ENCODE data around the gene EPAS1.

Gene EPAS1

DNA sequence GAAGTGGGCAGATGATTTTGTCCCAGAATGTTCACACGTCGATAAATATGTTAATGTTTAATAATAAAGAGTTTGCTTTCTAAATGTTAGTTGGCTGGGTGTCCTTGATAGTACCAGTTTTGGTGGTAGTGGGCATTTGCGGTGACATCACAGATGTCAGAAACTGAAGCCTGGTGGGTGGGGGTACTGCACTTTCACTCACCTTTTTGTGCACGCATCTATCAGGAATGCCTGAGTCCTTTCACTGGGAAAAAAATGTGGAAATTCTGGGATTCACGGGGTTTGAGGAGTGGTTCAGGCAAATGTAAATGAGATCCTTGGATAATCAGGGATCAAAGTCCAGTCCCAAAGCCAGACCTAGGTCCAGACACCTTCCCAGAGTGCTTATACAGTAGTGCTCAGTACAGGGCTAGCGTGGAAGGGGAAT lies 3.2 kb downstream of the EPAS1 start:
- DNase-seq (ENCODE audit: extremely low read depth in 1 of 2, low read depth in 1 of 2): no peak

DNA sequence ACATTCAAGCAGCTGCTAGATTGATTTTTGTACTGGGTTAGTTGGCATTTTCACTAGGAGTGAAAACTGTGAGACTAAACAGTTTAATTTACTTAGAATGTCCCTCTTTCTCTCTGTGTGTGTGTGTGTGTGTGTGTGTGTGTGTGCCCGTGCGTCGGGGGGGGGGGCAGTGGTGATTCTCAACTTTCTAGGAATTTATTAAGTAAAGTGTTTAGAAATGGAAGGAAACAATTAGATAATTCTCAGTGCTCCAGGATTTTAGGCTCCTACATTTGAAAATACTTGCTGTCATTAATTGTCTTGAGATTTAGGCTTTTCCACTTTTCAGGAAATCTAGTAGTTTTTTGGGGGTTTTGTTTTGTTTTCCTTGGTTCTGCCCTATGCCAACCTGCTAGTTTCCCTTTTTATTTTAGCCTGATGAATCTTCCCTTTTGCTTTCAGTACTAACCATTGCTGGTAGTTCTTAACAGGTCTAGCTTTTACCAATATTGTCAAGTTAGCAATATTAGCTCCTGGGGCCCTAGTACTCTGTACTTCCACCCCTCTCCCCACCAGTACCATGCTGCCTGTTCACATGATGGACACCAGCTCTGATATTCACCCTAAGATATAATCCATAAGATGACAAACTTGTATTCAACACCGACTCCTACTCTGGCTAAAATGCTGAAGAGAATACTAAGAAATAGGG lies 4.9 kb downstream of the EPAS1 start:
- no peak for DNase-seq (ENCODE audit: extremely low read depth in 1 of 2, low read depth in 1 of 2)

DNA sequence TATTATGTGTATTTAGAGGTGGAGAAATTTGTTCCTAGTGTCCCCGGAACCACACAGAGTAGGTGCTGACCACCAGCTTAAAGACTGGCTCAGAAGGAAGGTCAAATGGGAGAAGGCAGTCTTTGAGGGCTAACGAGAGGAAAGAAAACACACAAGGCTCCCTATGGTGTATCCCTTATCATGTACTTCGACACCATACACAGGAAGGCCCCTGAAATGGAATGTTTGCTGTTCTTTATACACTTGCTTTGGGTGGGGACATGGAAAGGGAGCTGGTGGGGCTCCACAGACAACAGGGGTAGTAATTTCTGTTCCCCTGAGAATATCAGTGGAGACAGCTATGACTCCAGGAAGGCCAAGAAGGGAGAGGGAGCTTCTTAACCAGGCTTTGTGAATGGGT lies 6.0 kb downstream of the EPAS1 start:
- no peak for DNase-seq (ENCODE audit: extremely low read depth in 1 of 2, low read depth in 1 of 2)

DNA sequence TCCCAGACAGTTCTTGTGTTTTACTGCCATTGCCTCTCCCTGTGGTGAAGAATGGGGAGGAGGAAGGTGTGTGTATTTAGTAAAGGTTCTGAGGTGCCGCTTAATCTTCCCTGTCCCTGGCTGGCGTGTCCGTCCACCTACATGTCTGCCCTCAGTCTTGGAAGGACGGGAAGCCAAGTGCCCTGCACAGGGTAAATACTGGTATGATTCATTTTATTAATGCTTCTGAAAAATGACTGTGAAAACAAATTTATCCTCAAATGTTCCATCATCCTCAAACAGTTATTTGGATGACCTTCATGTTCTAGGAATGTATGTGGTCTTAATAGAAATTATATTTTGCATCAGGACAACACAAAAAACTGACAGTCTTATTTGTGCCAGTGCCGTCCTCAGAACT lies 6.6 kb downstream of the EPAS1 start:
- DNase-seq (ENCODE audit: extremely low read depth in 1 of 2, low read depth in 1 of 2): no peak

DNA sequence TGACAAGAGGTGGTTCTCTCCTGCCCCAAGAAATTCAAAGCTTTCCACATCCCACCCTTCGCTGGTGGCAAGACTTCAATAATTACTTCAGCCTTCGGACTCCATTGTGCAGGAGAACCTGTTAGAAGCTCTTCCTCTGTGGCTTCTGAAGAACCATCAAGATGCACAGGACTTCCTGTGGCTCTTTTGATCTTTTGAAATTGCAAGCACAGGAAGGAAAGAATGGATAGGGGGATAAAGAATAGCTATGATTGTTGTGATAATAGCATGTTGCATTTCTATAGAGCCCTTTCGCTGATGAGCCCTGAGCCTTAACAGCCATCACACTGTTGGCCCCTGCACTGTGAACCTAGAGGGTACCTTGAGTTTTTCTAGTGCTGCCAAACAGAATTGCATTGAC lies 7.4 kb downstream of the EPAS1 start:
- no peak for DNase-seq (ENCODE audit: extremely low read depth in 1 of 2, low read depth in 1 of 2)

DNA sequence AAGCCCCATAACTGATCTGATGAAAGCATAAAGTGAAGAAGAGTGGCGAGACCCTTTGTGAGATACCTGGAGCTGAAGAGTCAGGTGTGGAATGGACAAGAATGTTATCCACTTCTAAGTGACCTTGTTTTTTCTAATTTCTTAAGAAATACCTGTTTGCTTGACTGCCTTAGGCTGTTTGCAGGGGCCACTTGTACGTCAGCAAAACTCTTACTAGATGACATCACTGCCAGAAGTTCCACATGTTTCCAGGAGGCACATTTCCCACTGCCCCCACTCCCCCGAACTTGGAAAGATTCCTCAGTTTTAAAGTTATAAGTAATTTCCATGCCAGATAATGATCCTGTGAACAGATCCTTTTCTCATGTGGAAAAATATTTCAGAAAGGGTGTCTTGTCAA lies 8.0 kb downstream of the EPAS1 start:
- no peak for DNase-seq (ENCODE audit: extremely low read depth in 1 of 2, low read depth in 1 of 2)

DNA sequence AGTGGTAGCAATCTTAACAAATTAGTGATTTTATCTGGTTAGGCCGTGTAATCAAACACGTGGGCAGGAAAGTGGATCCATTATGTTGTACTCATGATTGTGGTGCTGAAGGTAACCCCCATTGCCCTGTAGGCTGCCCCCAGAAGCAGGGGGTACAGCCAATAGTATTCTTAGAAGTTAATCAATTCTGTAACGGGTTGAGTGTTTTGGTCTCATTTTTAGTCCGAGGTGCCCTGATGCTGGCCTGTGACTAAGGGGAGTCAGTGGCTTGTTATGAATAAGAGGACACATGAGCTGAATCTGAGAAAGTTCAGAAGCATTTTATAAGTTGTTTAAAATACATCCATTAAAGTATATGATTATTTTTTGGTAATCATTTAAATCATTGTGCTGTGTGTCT lies 8.6 kb downstream of the EPAS1 start:
- no peak for DNase-seq (ENCODE audit: extremely low read depth in 1 of 2, low read depth in 1 of 2)

DNA sequence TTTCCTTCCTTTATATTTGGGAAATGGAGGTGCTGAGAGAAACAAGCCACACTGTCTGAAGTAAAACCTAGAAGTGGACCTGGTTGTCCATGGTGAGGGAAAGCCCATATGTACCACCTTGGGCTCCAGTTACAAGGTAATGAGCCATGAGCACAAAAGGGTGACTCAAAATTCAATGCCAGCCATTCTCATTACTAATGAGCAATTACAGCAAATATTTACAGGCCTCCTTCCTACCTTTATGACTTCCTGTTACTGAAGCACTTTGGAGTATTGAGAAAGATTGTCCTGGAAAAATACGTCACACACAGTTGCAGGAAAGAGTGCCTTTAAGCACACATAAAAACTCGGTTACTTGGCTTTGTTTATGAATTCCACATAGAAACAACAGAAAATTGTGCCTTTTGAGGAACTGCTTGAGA lies 9.1 kb downstream of the EPAS1 start:
- DNase-seq (ENCODE audit: extremely low read depth in 1 of 2, low read depth in 1 of 2): no peak

DNA sequence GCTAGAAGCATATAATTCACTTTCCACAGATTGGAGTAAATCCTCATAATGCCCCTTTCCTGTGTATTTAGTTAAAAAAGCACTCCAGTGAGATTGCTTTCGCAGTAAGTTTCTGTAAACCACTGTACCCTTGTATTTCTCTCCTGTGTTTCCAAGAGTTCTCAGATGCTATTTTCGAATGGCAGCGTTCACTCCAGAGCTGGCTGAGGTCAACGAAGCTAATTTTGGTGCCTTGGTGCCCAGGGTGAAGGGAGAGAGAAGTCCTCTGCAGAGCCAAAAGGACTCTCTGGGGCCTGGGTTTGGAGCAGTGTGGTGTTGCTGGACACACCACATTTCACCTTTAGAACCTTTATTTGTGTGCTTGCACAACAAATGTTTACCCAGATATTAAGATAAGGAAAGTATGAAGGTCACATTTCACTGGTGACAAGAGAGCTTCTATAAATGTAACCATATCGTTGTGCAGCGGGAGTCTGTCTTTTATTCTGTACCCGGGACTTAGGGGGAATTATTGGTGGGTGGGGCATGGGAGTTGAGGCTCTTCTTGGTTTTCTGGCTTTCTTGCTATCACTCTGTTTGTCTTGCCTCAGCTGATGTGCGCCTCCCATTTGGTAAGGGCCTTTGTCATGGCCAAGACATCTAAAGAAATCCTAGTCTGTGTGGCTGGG lies 9.9 kb downstream of the EPAS1 start:
- DNase-seq (ENCODE audit: extremely low read depth in 1 of 2, low read depth in 1 of 2): no peak

DNA sequence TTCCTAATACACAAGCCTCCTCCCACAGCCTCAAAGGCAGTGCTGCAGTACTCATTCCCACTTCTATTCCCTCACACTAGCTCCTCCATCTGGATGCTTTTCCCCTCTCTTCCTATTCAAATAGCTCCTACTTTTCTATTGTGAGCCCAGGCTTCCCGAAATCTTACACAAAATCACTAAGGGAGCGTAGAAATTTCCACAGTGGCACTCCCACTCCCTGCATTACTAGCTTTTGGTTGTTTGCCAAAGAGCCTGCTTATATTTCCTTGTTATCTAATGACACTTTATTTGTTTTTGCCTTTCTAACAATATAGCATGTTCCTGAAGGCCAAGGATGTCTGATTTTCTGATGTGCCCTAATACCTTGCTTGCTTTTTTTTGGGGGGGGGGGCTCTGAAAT lies 10.9 kb downstream of the EPAS1 start:
- DNase-seq (ENCODE audit: extremely low read depth in 1 of 2, low read depth in 1 of 2): no peak

DNA sequence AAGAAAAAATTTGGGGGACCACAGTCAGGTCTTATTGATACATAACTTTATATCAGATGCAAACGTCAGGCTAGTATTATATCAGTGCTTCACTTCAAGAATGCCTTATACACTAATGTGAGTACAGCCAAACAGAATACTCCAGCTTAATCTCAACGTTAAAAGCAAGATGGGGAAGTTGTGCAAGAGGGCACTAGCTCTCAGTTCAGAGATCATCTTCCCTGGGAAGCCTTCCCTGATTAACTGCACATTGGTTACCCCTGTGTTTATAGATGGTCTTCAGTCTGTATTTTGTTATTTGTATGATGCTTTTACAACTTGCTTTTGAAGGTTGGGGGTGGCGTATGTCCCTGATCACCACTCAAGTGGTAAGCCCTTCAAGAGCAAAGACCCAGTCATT lies 11.4 kb downstream of the EPAS1 start:
- no peak for DNase-seq (ENCODE audit: extremely low read depth in 1 of 2, low read depth in 1 of 2)

DNA sequence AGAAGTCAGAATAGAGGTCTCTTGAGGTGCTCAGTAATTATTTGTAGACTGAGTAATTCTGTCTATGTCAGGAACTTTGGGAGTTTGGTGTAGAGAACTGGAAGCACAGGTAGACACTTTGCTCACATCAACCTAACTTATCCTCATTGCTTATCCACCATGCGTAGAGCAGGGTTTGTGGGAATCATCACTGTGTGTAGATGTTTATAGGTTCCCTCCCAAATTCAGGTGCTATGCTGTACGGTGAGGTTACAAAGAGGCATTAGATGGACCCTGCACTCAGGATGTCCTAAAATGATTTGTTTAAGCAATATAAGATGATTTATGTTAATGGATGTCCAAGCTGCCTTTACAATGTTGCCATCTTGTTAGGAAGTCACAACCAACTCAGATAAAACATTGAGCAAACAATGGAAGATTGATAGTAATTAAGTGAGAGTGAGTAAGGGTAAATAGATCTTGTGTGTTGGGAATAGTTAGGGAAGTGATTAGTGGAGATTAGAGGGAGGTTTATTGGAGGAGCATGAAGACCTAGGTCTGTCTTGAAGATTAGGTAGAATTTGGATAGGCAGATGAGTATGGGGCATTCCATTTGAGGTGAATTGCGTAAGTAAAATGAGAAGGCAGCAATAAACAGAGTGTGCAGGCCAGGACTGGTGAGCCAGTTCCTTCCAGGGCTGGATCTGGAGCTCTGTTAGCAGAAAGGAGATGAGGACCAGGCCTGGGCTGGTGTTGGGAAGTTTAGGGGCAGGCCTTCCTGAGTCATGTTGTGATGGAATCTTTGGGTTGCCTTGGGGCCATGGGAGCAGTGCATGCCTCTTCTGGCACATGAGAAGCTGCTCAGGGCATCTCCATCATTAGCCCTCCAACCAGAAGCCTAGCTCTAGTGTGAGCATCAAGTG lies 12.1 kb downstream of the EPAS1 start:
- no peak for DNase-seq (ENCODE audit: extremely low read depth in 1 of 2, low read depth in 1 of 2)

DNA sequence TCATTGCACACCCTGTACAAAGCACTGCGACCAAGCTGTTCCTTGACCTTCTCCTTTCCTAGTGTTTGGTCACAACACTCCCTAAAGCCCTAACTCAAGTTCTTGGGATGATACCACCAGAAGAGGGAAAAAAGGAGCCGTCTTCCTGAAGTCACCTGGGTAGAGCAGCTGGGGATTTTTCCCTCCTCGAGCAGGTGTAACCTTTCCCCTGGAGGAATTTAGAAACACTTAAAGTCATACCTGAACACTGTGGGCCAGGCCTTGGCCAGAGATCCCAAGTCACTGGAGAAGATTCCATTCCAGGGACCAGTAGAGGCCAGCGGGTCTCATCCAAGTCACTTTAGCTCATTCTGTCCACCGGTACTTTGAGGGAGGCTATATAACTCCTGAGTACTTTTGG lies 13.2 kb downstream of the EPAS1 start:
- no peak for DNase-seq (ENCODE audit: extremely low read depth in 1 of 2, low read depth in 1 of 2)

DNA sequence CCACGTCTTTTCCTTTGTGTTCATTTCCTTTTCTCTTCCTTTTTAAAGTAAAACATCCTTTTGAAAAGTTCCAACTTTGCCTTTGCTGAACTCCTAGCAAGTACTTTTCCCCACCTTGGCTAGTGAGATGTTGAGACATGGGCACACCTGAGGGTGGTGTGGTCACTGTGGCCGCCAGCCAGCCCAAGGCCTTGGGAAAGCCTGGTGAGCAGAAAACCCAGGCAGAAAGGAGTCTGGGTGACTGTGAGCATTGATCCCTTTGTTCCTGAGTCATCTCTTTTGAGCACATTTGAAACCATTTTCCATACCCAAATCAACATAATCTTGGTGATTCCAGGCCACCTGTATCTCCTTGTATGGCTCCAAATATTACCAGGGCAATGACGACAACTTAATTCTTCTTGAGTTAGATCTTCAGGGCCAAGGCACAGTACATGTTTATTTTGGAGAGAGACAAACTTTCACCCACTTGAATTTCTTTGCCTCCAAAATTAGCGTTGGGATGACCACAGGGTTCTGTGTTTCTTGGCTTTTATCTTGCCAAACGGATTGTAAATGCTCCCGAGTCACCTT lies 14.5 kb downstream of the EPAS1 start:
- no peak for DNase-seq (ENCODE audit: extremely low read depth in 1 of 2, low read depth in 1 of 2)

DNA sequence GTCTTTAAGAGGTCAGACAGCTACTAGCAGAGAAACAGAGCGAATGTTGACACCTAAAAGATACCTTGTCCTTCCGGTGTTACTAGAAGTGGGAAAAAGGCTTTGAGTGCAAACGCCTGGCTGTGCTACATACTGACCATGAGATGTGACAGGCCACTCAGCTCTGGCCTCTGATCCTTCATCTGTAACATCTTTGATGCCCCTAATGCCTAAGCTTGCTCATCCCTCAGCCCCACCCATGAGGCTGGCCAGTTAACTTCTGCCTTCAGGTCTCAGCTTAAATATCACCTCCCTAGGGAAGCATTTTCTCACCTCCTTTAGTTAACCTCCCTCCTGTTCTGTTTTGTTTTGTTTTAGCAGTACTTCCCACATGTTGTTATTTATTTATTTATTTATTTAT lies 15.9 kb downstream of the EPAS1 start:
- no peak for DNase-seq (ENCODE audit: extremely low read depth in 1 of 2, low read depth in 1 of 2)

DNA sequence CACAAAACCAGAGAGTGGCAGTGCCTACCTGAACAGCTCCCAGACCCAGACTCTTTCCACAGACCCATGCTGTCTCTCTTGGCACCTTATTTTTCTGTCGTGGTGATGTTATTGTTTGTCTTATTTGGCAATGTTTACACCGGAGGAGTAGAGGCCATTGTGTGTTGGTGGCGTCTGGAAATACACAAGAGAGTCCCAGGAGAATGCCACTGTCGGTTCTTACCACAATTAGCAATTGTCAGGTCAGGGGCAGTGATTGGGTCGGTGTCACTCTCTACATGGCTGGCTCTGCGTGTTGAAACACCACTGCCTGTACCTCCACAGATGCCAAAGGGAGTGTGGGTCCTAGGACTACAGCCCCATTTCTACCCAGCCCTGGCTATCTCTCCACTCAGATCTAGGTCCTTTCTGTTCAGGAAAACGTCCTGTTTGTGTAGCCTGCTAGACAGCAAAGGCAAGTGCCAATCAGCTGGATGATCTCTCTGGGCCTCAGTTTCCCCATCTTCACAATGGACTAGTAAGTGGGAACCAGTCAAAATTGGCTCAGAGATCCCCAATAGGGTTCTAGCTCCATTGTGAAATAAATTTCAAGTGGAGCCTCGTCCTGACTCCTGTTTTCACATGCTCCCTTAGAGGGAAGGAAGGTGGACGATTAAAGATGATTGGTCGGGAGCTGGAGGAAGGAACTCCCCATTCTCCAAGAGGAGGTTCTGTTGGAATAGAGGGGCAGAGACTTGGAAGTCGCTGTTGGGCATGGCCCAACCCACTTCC lies 17.0 kb downstream of the EPAS1 start:
- DNase-seq (ENCODE audit: extremely low read depth in 1 of 2, low read depth in 1 of 2): no peak

DNA sequence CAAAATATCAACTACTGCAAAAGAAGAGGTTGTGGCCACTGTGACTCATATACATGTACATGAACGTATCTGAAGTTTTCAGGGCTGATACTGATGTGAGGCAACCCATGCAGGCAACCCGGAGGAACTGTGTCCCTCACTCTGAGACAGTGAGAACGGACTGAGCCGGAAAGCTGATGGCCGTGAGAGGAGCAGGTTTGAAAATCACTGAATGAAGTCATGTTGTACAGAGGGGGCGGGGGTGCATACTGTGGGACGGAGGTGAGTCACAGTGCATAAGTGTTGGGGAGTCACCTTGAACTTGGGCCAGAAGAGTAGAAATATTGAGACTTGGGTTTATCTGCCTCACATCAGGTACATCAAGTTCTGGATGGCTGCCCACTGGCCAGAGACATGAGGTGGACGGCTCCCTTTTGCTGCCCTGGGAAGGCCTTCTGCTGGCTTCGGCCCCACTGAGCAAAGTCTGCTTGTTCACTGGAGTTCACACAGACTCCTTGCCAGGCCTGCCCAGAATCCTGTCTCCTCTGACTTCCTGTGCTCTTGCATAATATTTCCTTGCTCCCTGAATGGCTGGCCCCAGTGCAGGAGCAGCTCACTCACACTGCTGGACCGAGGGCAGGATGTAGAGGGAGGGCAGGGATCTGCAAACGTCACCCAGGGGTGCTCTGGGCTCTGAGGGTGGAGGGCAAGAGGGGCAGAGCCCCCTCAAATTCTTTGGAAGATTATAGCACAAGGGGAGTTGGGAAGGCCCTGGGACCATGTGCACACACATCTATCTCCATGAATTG lies 18.1 kb downstream of the EPAS1 start:
- no peak for DNase-seq (ENCODE audit: extremely low read depth in 1 of 2, low read depth in 1 of 2)

DNA sequence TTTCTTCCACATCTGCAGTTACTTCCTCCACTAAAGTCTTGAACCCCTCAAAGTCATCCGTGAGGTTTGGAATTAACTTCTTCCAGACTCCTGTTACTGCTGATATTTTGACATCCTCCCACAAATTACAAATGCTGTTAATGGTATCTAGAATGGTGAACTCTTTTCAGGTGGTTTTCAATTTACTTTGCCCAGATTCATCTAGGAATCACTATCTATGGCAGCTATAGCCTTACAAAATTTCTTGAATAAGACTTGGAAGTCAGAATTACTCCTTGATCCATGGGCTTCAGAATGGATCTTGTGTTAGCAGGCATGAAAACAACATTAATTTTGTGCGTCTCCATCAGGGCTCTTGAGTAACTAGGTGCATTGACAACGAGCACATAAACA lies 19.9 kb downstream of the EPAS1 start:
- DNase-seq (ENCODE audit: extremely low read depth in 1 of 2, low read depth in 1 of 2): no peak

DNA sequence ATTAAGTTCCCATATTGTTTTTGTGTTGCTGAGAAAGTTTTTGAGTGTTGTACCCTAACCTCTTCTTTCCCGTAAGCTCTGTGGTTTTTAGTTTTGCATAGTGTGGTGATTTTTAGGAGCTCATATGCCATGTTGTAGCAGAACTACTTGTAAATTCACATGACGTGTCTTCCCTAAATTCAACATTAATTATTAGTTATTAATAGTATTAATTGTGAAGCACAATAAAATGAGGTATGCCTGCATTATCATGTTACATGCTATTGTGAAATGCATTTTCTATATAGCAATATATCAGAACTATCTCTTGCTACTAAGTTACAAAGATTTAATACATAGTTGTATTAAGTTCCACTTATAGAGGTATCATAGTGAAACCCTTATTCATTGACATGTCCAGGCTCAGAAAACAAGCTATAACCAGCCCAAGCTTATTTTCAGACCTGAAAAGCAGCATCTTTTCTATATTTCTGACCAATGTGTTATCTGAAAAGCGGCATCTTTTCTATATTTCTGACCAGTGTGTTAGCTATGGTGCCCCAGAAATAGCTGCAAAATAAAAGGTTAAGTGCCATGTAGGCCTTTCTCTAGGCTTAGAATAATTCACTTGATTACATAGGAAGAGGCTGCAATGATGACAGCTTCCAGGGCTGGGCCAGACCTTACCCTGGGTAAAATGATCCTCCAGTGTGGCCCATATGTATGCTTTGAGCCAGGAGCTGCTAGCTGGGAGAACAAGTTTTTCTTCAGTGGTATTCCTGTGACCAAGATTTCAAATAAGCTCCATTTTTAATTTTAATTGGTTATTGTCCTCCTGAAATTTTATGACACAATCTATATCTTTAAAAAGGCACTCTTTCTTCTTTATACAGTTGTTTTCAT lies 21.6 kb downstream of the EPAS1 start:
- no peak for DNase-seq (ENCODE audit: extremely low read depth in 1 of 2, low read depth in 1 of 2)
